ENCODE results near the gene NKAIN2.

DNA sequence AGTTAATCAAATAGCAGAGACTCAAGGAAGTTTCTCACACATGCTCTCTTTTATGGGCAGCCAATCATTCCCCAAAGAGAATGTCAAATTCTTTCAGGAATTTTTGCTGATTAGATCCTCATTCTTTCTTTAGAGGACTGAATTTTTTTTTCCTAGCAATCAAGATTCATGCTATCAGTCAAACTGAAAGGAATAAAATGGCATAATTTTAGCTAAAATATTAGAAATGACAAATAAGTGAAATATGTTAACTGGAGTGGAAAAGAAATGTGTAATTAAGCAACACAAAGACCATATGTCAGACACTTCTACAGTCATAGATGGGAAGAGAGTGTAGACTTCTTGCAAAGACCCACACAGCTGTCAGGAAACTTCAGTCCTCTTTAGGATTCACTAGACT, 916.2 kb downstream of the NKAIN2 start:
- TF ChIP-seq POLR2AphosphoS5 (IDR thresholded peaks at IDR 0.05; ENCODE audit: low read depth, low read length) (no peak), TAF1 (IDR thresholded peaks at IDR 0.05; ENCODE audit: borderline replicate concordance, low read depth, low read length) (no peak), EZH2phosphoT487 (IDR thresholded peaks at IDR 0.05; ENCODE audit: borderline replicate concordance, low read depth) (no peak), SMC3 (IDR thresholded peaks at IDR 0.05; ENCODE audit: low read depth, low read length) (no peak), FOSL2 (IDR thresholded peaks at IDR 0.05; ENCODE audit: borderline replicate concordance, low read depth) (no peak), GABPA (IDR thresholded peaks at IDR 0.05; ENCODE audit: low read depth) (no peak), EP300 (IDR thresholded peaks at IDR 0.05; ENCODE audit: borderline replicate concordance in 1 of 2, low read depth in 1 of 2, low read length in 1 of 2) (no peak), YY1 (IDR thresholded peaks at IDR 0.05; ENCODE audit: low read depth) (no peak), SIN3A (IDR thresholded peaks at IDR 0.05; ENCODE audit: borderline replicate concordance, low read depth, low read length) (no peak)
- TF ChIP-seq, protein P1, sequence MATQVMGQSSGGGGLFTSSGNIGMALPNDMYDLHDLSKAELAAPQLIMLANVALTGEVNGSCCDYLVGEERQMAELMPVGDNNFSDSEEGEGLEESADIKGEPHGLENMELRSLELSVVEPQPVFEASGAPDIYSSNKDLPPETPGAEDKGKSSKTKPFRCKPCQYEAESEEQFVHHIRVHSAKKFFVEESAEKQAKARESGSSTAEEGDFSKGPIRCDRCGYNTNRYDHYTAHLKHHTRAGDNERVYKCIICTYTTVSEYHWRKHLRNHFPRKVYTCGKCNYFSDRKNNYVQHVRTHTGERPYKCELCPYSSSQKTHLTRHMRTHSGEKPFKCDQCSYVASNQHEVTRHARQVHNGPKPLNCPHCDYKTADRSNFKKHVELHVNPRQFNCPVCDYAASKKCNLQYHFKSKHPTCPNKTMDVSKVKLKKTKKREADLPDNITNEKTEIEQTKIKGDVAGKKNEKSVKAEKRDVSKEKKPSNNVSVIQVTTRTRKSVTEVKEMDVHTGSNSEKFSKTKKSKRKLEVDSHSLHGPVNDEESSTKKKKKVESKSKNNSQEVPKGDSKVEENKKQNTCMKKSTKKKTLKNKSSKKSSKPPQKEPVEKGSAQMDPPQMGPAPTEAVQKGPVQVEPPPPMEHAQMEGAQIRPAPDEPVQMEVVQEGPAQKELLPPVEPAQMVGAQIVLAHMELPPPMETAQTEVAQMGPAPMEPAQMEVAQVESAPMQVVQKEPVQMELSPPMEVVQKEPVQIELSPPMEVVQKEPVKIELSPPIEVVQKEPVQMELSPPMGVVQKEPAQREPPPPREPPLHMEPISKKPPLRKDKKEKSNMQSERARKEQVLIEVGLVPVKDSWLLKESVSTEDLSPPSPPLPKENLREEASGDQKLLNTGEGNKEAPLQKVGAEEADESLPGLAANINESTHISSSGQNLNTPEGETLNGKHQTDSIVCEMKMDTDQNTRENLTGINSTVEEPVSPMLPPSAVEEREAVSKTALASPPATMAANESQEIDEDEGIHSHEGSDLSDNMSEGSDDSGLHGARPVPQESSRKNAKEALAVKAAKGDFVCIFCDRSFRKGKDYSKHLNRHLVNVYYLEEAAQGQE (IDR thresholded peaks at IDR 0.05; ENCODE audit: low read depth, low read length), result no peak
- TF ChIP-seq, protein P2, sequence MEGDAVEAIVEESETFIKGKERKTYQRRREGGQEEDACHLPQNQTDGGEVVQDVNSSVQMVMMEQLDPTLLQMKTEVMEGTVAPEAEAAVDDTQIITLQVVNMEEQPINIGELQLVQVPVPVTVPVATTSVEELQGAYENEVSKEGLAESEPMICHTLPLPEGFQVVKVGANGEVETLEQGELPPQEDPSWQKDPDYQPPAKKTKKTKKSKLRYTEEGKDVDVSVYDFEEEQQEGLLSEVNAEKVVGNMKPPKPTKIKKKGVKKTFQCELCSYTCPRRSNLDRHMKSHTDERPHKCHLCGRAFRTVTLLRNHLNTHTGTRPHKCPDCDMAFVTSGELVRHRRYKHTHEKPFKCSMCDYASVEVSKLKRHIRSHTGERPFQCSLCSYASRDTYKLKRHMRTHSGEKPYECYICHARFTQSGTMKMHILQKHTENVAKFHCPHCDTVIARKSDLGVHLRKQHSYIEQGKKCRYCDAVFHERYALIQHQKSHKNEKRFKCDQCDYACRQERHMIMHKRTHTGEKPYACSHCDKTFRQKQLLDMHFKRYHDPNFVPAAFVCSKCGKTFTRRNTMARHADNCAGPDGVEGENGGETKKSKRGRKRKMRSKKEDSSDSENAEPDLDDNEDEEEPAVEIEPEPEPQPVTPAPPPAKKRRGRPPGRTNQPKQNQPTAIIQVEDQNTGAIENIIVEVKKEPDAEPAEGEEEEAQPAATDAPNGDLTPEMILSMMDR (IDR thresholded peaks at IDR 0.05), result no peak
- TF ChIP-seq, protein P3, sequence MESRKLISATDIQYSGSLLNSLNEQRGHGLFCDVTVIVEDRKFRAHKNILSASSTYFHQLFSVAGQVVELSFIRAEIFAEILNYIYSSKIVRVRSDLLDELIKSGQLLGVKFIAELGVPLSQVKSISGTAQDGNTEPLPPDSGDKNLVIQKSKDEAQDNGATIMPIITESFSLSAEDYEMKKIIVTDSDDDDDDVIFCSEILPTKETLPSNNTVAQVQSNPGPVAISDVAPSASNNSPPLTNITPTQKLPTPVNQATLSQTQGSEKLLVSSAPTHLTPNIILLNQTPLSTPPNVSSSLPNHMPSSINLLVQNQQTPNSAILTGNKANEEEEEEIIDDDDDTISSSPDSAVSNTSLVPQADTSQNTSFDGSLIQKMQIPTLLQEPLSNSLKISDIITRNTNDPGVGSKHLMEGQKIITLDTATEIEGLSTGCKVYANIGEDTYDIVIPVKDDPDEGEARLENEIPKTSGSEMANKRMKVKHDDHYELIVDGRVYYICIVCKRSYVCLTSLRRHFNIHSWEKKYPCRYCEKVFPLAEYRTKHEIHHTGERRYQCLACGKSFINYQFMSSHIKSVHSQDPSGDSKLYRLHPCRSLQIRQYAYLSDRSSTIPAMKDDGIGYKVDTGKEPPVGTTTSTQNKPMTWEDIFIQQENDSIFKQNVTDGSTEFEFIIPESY (IDR thresholded peaks at IDR 0.05; ENCODE audit: borderline replicate concordance, low read depth), result no peak

Measured in SK-N-SH (cell line).